T47D (cell line): ENCODE data around the gene GRK2.

Source experiments
- DNase-seq, 2 experiments: peaks; one replicate each; pipeline versions ENCODE4 v3.0.0 to v3.0.0-alpha.2; 2011 to 2012; ENCODE audit warnings: low read depth in 1 of 2, low spot score in 1 of 2
- JUND ChIP-seq: IDR thresholded peaks from 2 replicates; pipeline ENCODE4 v1.6.1; 2012; ENCODE audit warnings: low read depth
- in situ Hi-C: cut with HindIII; loops from 2 replicates; pipeline ENCODE4 v1.10.0; 2016; ENCODE audit warnings: low sequenced_read_pairs, low pct_unique_long_range_greater_than_20kb

Gene GRK2

DNA sequence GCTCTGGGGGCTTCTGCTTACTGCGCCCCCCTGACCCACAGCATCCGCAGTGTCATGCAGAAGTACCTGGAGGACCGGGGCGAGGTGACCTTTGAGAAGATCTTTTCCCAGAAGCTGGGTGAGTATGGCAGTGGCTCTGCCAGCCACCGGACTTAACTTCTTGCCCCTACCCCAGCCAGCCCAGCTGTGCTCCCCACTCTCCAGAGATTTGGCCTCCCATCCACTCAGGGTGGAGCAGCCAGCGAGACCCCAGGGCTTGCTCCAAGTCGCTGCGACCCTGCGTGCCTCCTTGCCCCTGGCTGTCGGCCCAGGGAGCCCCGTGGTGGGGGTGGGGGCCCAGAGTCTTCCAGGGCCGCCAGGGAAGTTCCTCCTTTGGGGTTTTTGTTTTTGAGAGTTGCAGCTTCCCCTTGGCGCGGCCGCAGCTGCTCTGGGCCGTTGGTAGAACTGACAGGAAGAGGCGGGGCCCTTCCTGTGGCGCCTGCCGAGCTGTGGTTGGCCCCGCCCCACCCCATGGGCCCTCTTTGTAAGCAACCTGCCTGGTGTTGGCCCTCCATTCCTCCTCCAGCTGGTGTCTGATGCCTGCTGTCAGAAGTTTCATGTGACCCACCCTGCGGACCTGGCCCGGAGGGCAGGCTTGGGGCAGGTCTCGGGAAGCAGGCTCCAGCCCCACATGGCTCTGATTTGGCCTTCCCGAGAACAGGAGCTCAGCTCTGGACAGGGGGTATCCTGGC is 11.1 kb downstream of the GRK2 start:
- in situ Hi-C loops: no loop called here
- DNase-seq: no peak
- no peak for TF ChIP-seq JUND

DNA sequence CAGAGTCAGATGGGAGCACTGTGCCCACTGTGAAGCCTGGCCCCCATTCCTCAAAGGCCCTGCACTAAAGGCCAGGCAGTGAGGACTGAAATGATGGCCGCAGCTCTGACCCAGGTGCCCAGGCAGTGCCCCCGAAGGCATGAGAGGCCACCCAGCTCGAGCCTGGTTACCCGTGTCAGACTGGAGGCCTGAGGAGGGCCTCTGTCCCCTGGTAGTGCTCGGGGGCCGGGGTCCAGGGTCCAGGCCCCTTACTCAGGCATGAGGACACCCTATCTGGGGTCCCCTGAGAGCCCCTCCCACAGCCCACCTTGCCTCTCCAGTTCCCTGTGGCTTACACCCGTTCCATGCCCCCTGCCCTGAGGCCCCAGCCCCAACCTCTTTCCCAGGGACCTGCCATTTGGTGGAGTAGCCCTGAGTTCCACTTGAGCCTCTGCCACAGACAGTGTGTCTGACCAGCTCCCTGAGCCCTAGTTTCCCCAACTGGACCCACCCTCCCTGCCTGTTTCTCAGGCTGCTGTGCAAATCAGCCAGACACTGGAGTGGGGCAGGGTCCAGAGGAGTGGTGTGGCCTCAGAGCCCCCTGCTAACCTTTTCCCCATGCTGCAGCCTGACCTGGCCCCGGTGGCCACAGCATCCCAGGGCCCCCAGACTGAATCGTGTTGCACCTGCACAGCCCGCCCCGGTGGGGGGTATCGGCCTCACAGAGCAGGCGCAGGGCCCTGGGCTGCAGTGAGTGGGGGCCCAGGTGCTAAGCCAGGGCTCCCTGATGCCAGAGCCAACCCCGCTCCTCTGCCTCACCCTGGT is 12.1 kb downstream of the GRK2 start:
- no peak for DNase-seq
- in situ Hi-C loops: no loop called here

DNA sequence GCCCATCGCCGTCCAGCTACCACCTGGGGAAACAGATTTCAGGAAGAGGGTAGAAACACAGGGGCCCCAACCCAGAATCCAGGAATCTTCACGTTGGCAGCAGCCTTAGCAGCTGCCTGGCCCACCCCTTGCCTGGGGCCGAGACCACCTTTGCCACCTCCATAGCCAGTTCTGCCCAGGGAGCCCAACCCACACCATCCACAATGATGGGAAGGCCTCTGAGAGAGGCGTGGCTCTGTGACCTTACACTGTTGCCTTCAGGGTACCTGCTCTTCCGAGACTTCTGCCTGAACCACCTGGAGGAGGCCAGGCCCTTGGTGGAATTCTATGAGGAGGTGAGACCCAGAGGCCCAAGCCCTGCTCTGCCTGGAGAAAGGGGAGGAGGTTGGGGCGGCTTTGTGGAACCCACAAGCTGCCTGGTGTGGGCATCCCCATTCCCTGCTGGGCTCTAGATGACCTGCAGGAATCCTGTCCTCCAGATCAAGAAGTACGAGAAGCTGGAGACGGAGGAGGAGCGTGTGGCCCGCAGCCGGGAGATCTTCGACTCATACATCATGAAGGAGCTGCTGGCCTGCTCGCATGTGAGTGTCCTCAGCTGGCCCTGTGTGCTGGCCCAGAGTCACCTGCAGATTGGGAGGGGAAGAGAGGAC is 12.8 kb downstream of the GRK2 start:
- no peak for TF ChIP-seq JUND
- in situ Hi-C loops: no loop called here
- DNase-seq: no peak

More for the DNA sequence above, 12.1 kb downstream of the GRK2 start:
- TF ChIP-seq JUND: no peak

- in situ Hi-C loops: no loop called here
- DNase-seq: no peak
- no peak for TF ChIP-seq JUND
These were observed 13.5 kb downstream of the GRK2 start for GRCh38 chr11:67279589-67280340.

DNA sequence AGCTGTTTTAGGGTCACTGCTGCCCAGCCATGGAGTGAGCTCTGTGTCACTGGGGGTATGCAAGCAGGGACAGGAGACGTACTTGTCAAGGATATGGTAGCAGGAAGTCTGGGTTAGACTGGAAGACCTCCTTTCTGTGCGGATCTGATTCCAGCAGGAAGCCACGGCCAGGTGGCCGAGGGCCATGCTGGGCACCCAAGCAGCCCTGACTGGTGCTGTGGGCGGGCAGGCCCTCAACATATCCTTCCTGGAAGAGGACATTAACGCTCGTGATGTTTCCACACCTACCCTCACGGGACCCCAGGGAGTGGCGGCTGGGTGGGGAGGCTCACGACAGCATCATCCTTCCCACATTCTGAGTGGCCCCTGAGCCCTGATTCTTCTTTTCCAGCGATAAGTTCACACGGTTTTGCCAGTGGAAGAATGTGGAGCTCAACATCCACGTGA is 14.1 kb downstream of the GRK2 start:
- in situ Hi-C loops: no loop called here
- no peak for DNase-seq
- TF ChIP-seq JUND: no peak

DNA sequence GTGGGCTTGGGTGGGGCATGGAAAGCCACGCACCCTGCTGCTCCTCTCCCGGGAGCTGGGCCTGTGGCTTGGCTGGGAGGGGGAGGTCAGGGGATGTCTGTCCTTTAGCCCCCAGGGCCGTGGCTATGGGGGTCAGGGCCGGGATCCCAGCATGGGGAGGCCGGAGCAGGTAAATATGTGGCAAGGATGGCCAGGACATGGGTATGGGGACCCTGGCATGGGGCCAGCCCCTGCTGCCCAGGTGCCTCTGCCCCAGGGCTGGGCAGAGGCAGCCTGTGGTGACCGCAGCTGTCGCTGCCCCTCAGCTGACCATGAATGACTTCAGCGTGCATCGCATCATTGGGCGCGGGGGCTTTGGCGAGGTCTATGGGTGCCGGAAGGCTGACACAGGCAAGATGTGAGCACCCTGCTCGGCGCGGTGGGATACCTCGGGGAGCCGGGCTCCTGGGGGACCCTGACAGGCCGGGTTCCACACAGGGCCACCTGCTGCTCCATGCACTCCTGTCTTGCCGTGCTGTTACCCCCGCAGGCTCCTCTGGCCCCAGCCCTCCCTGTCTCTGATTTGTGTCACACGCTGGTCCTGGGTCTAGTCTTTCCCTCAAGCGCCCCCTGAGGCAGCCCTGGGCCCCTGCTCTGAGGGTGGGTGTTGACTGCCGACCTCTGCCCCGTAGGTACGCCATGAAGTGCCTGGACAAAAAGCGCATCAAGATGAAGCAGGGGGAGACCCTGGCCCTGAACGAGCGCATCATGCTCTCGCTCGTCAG is 14.7 kb downstream of the GRK2 start:
- TF ChIP-seq JUND: no peak
- DNase-seq: no peak
- in situ Hi-C loops: no loop called here

- no peak for TF ChIP-seq JUND
- no peak for DNase-seq
- in situ Hi-C loops: no loop called here
These were observed 15.4 kb downstream of the GRK2 start for GRCh38 chr11:67281552-67282150.

DNA sequence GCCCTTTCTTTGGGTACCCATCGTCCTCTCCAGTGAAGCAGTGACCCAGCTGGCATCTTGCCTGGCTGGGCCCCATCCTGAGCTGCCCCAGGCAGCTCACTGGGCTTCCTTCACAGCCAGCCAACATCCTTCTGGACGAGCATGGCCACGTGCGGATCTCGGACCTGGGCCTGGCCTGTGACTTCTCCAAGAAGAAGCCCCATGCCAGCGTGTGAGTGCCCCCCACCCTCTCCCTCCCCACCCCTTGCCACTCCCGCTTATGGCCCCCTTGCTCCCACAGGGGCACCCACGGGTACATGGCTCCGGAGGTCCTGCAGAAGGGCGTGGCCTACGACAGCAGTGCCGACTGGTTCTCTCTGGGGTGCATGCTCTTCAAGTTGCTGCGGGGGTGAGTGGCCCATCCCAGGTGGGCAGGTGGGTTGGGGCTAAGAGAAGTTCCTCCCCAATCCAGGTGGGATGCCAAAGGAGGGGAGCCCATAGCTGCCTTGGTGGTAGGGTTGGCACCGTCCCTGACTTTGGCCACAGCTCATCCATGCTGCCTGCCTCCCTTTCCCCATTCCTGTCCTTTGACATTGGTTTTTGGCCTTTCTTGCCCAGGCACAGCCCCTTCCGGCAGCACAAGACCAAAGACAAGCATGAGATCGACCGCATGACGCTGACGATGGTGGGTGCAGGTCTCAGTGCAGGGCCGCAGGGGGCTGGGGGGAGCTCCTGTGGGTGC is 16.0 kb downstream of the GRK2 start:
- TF ChIP-seq JUND: no peak
- DNase-seq: no peak
- in situ Hi-C loops: no loop called here

DNA sequence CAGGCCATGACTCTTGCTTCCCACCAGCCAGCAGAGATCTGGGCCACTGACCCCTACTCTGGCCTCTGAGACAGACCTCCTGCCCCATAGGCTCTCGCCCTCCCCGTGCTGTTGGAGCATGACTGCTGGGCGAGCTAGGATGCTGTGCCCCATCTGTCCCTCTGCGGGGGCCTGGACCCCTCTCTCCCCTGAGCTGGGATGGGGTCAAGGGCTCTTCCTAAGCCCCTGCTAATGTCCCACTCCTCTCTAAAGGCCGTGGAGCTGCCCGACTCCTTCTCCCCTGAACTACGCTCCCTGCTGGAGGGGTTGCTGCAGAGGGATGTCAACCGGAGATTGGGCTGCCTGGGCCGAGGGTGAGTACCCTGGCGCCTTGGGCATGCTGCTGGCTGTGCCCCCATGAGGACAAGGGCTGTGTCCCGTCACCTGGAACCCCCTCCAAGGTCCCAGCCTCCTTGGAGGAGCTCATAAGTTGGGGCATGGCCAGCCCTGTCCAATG is 16.7 kb downstream of the GRK2 start:
- in situ Hi-C loops: no loop called here
- TF ChIP-seq JUND: no peak
- DNase-seq: no peak

- in situ Hi-C loops: no loop called here
- DNase-seq: no peak
- TF ChIP-seq JUND: no peak
These were observed 17.2 kb downstream of the GRK2 start for GRCh38 chr11:67283481-67283963.
